NOMO-1 treated with dmso at 0.1 percent for 144 hours (cell line): Measurements from ENCODE around the gene SNX3.
A peak's percentile ranks its signal among the peaks of the same experiment; 100 is the strongest.
"Not testable (repeated sequence)": the region's sequence is repeated elsewhere in the genome, so short reads cannot be mapped to it uniquely, and the experiment has no call there.

ENCODE experiments used
- DNase-seq: peaks from one replicate; lab custom pipeline; 2025; ENCODE audit not compliant: unreplicated experiment; lab: John Stamatoyannopoulos, UW

Gene SNX3

GRCh38 chr6:108263371-108263770, 2.5 kb upstream of the SNX3 start:
- no peak for DNase-seq

- peak; percentile 17 for DNase-seq
Measured at GRCh38 chr6:108260126-108260808, 573 bp downstream of the SNX3 start.

GRCh38 chr6:108254433-108255410, 6.1 kb downstream of the SNX3 start:
- DNase-seq: no peak

GRCh38 chr6:108253241-108253640, 7.6 kb downstream of the SNX3 start:
- no peak for DNase-seq

- no peak for DNase-seq
Measured at GRCh38 chr6:108252055-108252454, 8.8 kb downstream of the SNX3 start.

GRCh38 chr6:108251252-108251651, 9.6 kb downstream of the SNX3 start:
- no peak for DNase-seq

- no peak for DNase-seq
Measured at GRCh38 chr6:108250240-108250866, 10.5 kb downstream of the SNX3 start.

GRCh38 chr6:108247965-108248536, 12.8 kb downstream of the SNX3 start:
- no peak for DNase-seq

- not testable (repeated sequence) for DNase-seq
Measured at GRCh38 chr6:108245095-108245494, 15.7 kb downstream of the SNX3 start.

- no peak for DNase-seq
Measured at GRCh38 chr6:108243836-108244235, 17.0 kb downstream of the SNX3 start.

GRCh38 chr6:108242721-108243120, 18.1 kb downstream of the SNX3 start:
- no peak for DNase-seq

- DNase-seq: no peak
Measured at GRCh38 chr6:108242259-108242658, 18.6 kb downstream of the SNX3 start.

- no peak for DNase-seq
Measured at GRCh38 chr6:108238322-108238721, 22.5 kb downstream of the SNX3 start.

- no peak for DNase-seq
Measured at GRCh38 chr6:108236791-108237190, 24.0 kb downstream of the SNX3 start.

- DNase-seq: no peak
Measured at GRCh38 chr6:108235127-108235526, 25.7 kb downstream of the SNX3 start.

GRCh38 chr6:108228416-108228815, 32.4 kb downstream of the SNX3 start:
- DNase-seq: no peak

GRCh38 chr6:108227290-108227689, 33.5 kb downstream of the SNX3 start:
- DNase-seq: no peak

- DNase-seq: peak; percentile 54
Measured at GRCh38 chr6:108222504-108222903, 38.3 kb downstream of the SNX3 start.

GRCh38 chr6:108222064-108222463, 38.8 kb downstream of the SNX3 start:
- DNase-seq: no peak

GRCh38 chr6:108211671-108212070, 49.2 kb downstream of the SNX3 start:
- DNase-seq: no peak

- no peak for DNase-seq
Measured at GRCh38 chr6:108210556-108210955, 50.3 kb downstream of the SNX3 start.
